Caco-2 (cell line): ENCODE measurements around the gene UBE2E3. TPM values are rescaled to one million over a fixed set of nuclear protein-coding genes. Genes with fewer than 3 reads are reported as not detected.
"Not testable (repeated sequence)": the region's sequence is repeated elsewhere in the genome, so short reads cannot be mapped to it uniquely, and the experiment has no call there.

ENCODE experiments used
- BruUV-seq: library from RNA; stranded (reverse); fragments of 400-500 nt; replicated peaks from 2 replicates; lab custom pipeline; 2021; lab: Mats Ljungman, UMichigan
- CTCF ChIA-PET: fragments of 300-600 bp; sonication (Branson Sonifier 250); formaldehyde crosslinking; loops from one replicate; lab custom pipeline; 2022; ENCODE audit warnings: antibody characterized with exemption; lab: Charles Lee
- POLR2A ChIA-PET: fragments of 300-600 bp; sonication (Branson Sonifier 250); formaldehyde crosslinking; loops from one replicate; lab custom pipeline; 2022; ENCODE audit warnings: antibody characterized with exemption; lab: Charles Lee
- DNase-seq, 2 experiments: peaks; one replicate each; pipeline versions ENCODE4 v3.0.0 to v3.0.0-alpha.2; 2020 to 2022
- H3K27me3 ChIP-seq: replicated peaks from 2 replicates; pipeline ENCODE4 v1.6.0; 2011; ENCODE audit warnings: low read length; ENCODE audit not compliant: control insufficient read depth, insufficient read depth
- H3K36me3 ChIP-seq: 2 replicates; pipeline ENCODE4 v1.5.1; 2011; ENCODE audit warnings: low read length; ENCODE audit not compliant: control insufficient read depth, insufficient read depth
- H3K4me1 ChIP-seq: fragments of 250-450 bp; sonication (Bioruptor Pico); 2 replicates; pipeline ENCODE4 v1.5.1; 2020; ENCODE audit warnings: mild to moderate bottlenecking
- H3K4me3 ChIP-seq: 2 replicates; pipeline ENCODE4 v1.5.1; 2011; ENCODE audit warnings: low read depth, mild to moderate bottlenecking, control low read depth, low read length
- H3K9me3 ChIP-seq: fragments of 250-450 bp; sonication (Bioruptor Pico); 2 replicates; pipeline ENCODE4 v1.5.1; 2020; ENCODE audit warnings: mild to moderate bottlenecking, moderate library complexity
- H3K27ac Mint-ChIP-seq: one replicate; pipeline ENCODE4 v1.8.0; 2022; ENCODE audit warnings: mixed read lengths; ENCODE audit not compliant: unreplicated experiment
- H3K27me3 Mint-ChIP-seq: one replicate; pipeline ENCODE4 v1.8.0; 2022; ENCODE audit warnings: mixed read lengths; ENCODE audit not compliant: insufficient read depth, unreplicated experiment
- H3K36me3 Mint-ChIP-seq: one replicate; pipeline ENCODE4 v1.8.0; 2022; ENCODE audit warnings: mild to moderate bottlenecking, mixed read lengths; ENCODE audit not compliant: insufficient read depth, unreplicated experiment
- H3K4me1 Mint-ChIP-seq: one replicate; pipeline ENCODE4 v1.8.0; 2022; ENCODE audit warnings: low read depth, mixed read lengths; ENCODE audit not compliant: unreplicated experiment
- H3K4me3 Mint-ChIP-seq: one replicate; pipeline ENCODE4 v1.8.0; 2022; ENCODE audit warnings: mild to moderate bottlenecking, moderate library complexity, mixed read lengths; ENCODE audit not compliant: unreplicated experiment
- H3K9me3 Mint-ChIP-seq: one replicate; pipeline ENCODE4 v1.8.0; 2022; ENCODE audit warnings: mixed read lengths; ENCODE audit not compliant: unreplicated experiment
- intact Hi-C: fragments of 100-400 bp; cut with micrococcal nuclease; formaldehyde crosslinking; loops from one replicate; pipeline ENCODE4 v1.10.0; 2022; ENCODE audit not compliant: unreplicated experiment
- total RNA-seq: library from RNA; stranded (reverse); gene quantifications from 2 replicates; pipeline ENCODE4 v1.2.3, GENCODE V29; 2022
- TF ChIP-seq, protein P1 (sequence below), 2 experiments: fragments of 200-600 bp in 1 of 2; IDR thresholded peaks; 1 replicate in 1 of 2; 2 replicates in 1 of 2; pipeline versions ENCODE4 v1.5.1 to v1.8.0; 2011 to 2022; ENCODE audit warnings: antibody characterized with exemption in 1 of 2, control low read depth in 1 of 2, inconsistent platforms in 1 of 2, low read depth in 1 of 2, low read length in 1 of 2, mild to moderate bottlenecking in 1 of 2, moderate library complexity in 1 of 2; ENCODE audit not compliant: insufficient read depth in 1 of 2, severe bottlenecking in 1 of 2, unreplicated experiment in 1 of 2

Gene UBE2E3
- total RNA-seq, 1 experiment from 2014 or later: 9.0 TPM

DNA sequence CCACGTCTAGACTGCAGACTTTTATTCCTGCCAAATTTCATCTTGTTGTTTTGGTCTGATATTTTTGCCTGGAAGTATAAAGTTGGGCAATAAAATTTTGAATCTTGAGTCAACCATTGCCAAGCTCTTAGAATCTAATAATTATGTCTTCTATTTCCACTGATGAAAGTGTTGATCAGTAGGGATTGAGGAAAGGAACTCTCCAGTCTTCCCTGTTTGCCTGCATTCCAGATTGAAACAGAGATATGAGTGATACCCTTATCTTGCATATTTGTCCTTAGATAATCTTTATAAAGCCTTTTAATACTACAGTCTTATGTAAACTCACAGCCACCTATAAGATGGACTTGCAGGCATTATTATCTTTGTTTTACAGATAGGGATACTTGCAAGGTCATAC is 45.5 kb upstream of the UBE2E3 start:
- POLR2A ChIA-PET: no interaction called here
- H3K36me3 Mint-ChIP-seq: no peaks in the 10 kb centered on the region
- no peaks in the 10 kb centered on the region for H3K27me3 ChIP-seq

DNA sequence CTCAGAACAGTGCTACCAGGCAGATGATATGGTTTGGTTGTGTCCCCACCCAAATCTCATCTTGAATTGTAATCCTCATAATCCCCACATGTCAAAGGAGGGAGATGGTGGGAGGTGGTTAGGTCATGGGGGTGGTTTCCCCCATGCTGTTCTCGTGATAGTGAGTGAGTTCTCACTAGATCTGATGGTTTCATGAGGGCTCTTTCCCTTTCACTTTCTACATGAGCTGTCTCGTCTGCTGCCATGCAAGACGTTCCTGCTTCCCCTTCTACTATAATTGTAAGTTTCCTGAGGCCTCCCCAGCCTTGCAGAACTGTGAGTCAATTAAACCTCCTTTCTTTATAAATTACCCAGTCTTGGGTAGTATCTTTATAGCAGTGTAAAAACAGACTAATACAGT is 42.9 kb upstream of the UBE2E3 start:
- CTCF ChIA-PET, H3K27ac Mint-ChIP-seq, H3K36me3 Mint-ChIP-seq, H3K27me3 Mint-ChIP-seq, H3K4me3 Mint-ChIP-seq, H3K36me3 ChIP-seq, H3K9me3 ChIP-seq, H3K9me3 Mint-ChIP-seq, intact Hi-C loops, H3K4me1 Mint-ChIP-seq, POLR2A ChIA-PET, BruUV-seq, H3K27me3 ChIP-seq, DNase-seq, H3K4me3 ChIP-seq: not testable (repeated sequence)
- H3K4me1 ChIP-seq: peaks cover 18% of the 10 kb centered on the region

More for the DNA sequence above, 45.5 kb upstream of the UBE2E3 start:
- Mint-ChIP-seq H3K27ac (no peak overlapping the region), H3K4me1 (peaks cover 7% of the 10 kb centered on the region), H3K27me3 (peaks cover 8% of the 10 kb centered on the region), H3K4me3 (no peak overlapping the region), H3K9me3 (no peaks in the 10 kb centered on the region)
- CTCF ChIA-PET: no interaction called here
- Histone ChIP-seq H3K4me1 (peaks cover 18% of the 10 kb centered on the region), H3K36me3 (no peaks in the 10 kb centered on the region), H3K9me3 (no peaks in the 10 kb centered on the region), H3K4me3 (no peak overlapping the region)
- peak in 1 of 2 experiments; percentile 19 for DNase-seq
- intact Hi-C loops: no loop called here
- TF ChIP-seq, protein P1, sequence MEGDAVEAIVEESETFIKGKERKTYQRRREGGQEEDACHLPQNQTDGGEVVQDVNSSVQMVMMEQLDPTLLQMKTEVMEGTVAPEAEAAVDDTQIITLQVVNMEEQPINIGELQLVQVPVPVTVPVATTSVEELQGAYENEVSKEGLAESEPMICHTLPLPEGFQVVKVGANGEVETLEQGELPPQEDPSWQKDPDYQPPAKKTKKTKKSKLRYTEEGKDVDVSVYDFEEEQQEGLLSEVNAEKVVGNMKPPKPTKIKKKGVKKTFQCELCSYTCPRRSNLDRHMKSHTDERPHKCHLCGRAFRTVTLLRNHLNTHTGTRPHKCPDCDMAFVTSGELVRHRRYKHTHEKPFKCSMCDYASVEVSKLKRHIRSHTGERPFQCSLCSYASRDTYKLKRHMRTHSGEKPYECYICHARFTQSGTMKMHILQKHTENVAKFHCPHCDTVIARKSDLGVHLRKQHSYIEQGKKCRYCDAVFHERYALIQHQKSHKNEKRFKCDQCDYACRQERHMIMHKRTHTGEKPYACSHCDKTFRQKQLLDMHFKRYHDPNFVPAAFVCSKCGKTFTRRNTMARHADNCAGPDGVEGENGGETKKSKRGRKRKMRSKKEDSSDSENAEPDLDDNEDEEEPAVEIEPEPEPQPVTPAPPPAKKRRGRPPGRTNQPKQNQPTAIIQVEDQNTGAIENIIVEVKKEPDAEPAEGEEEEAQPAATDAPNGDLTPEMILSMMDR (IDR thresholded peaks at IDR 0.05; ENCODE audit: insufficient read depth in 1 of 2, low read depth in 1 of 2, low read length in 1 of 2, severe bottlenecking in 1 of 2, unreplicated experiment in 1 of 2): no peak
- BruUV-seq: no TSS peak

DNA sequence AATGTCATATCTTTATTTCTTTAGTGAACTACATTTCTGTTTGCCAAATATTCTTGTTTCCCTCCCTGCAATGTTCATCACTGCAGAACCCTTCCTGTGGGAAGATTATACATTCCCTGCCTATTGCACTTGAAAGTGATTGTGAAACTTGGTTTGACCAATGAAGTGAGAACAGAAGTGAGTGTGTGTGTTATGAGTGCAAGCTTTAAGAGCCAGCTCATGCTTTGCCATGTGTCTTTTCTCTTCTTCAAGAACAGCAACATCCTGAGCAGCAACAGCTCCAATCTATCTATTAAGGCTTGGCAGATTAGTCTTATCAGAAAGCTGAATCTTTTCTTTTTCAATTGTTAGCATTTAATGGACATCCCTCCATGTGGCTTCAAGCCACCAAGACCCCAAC is 42.0 kb upstream of the UBE2E3 start:
- no peaks in the 10 kb centered on the region for H3K36me3 Mint-ChIP-seq
- intact Hi-C loops: no loop called here
- H3K4me3 Mint-ChIP-seq: no peak overlapping the region
- H3K27me3 ChIP-seq: no peaks in the 10 kb centered on the region
- TF ChIP-seq, protein P1 (IDR thresholded peaks at IDR 0.05; ENCODE audit: insufficient read depth in 1 of 2, low read depth in 1 of 2, low read length in 1 of 2, severe bottlenecking in 1 of 2, unreplicated experiment in 1 of 2): no peak
- no peaks in the 10 kb centered on the region for H3K36me3 ChIP-seq
- H3K4me3 ChIP-seq: no peak overlapping the region
- H3K27me3 Mint-ChIP-seq: peaks cover 8% of the 10 kb centered on the region
- no peaks in the 10 kb centered on the region for H3K9me3 Mint-ChIP-seq
- H3K27ac Mint-ChIP-seq: no peak overlapping the region
- CTCF ChIA-PET: no interaction called here
- no TSS peak for BruUV-seq
- H3K4me1 ChIP-seq: peaks cover 18% of the 10 kb centered on the region
- H3K9me3 ChIP-seq: no peaks in the 10 kb centered on the region
- no peak for DNase-seq
- H3K4me1 Mint-ChIP-seq: peaks cover 7% of the 10 kb centered on the region
- POLR2A ChIA-PET: no interaction called here

DNA sequence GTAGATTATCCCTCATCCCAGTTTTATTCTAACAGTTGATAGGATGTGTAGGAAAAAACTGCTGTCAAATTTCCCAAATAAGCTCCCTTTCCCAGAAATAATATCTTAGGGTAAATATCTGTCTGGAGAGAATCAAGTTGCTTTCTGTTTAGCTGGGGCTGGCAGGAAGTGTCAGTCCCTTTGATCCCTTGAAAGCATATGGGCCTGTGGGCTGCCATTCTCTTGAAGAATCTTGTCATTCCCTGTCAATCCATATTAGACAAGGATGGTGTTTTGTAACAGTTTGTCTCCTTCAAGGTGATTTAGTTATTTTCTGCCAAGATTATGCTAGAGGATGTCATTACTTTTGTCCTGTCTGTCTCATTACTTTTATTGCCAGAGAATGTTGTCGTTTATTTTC is 37.1 kb upstream of the UBE2E3 start:
- no TSS peak for BruUV-seq
- ChIA-PET POLR2A (no interaction called here), CTCF (no interaction called here)
- Mint-ChIP-seq H3K4me1 (no peaks in the 10 kb centered on the region), H3K27ac (no peak overlapping the region), H3K4me3 (no peak overlapping the region), H3K9me3 (no peaks in the 10 kb centered on the region), H3K27me3 (peaks cover 14% of the 10 kb centered on the region), H3K36me3 (no peaks in the 10 kb centered on the region)
- no peak overlapping the region for H3K4me3 ChIP-seq
- no peaks in the 10 kb centered on the region for H3K36me3 ChIP-seq
- no peak for DNase-seq
- TF ChIP-seq, protein P1 (IDR thresholded peaks at IDR 0.05; ENCODE audit: insufficient read depth in 1 of 2, low read depth in 1 of 2, low read length in 1 of 2, severe bottlenecking in 1 of 2, unreplicated experiment in 1 of 2): no peak
- no peaks in the 10 kb centered on the region for H3K9me3 ChIP-seq
- H3K27me3 ChIP-seq: no peaks in the 10 kb centered on the region
- H3K4me1 ChIP-seq: no peaks in the 10 kb centered on the region
- intact Hi-C loops: no loop called here
